Measurements from ENCODE around the gene SEPTIN8.

The SEPTIN8 gene

GRCh38 chr5:132766020-132766805 is 10.8 kb downstream of the SEPTIN8 start:
- TF ChIP-seq USF1 (IDR thresholded peaks at IDR 0.05), result no peak
- TF ChIP-seq CEBPB (IDR thresholded peaks at IDR 0.05), result no peak
- TF ChIP-seq ZBTB7A (IDR thresholded peaks at IDR 0.05; ENCODE audit: low read depth), result no peak
- TF ChIP-seq MAX (IDR thresholded peaks at IDR 0.05), result no peak
- no peak for TF ChIP-seq TAF1 (IDR thresholded peaks at IDR 0.05; ENCODE audit: low read depth)
- no peak for TF ChIP-seq RAD21 (IDR thresholded peaks at IDR 0.05; ENCODE audit: low read depth)
- no peak for TF ChIP-seq REST (IDR thresholded peaks at IDR 0.05; ENCODE audit: low read depth)
- no peak for TF ChIP-seq EGR1 (IDR thresholded peaks at IDR 0.05)
- TF ChIP-seq CREB1 (IDR thresholded peaks at IDR 0.05; ENCODE audit: low read depth), result no peak
- no peak for TF ChIP-seq YY1 (IDR thresholded peaks at IDR 0.05; ENCODE audit: low read depth)
- TF ChIP-seq NFIC (IDR thresholded peaks at IDR 0.05), result no peak
- no peak for TF ChIP-seq FOXM1 (IDR thresholded peaks at IDR 0.05; ENCODE audit: borderline replicate concordance, low read depth)
- no peak for TF ChIP-seq TEAD4 (IDR thresholded peaks at IDR 0.05)

- TF ChIP-seq RAD21 (IDR thresholded peaks at IDR 0.05; ENCODE audit: low read depth) (no peak), REST (IDR thresholded peaks at IDR 0.05; ENCODE audit: low read depth) (no peak), NFIC (IDR thresholded peaks at IDR 0.05) (no peak), EP300 (IDR thresholded peaks at IDR 0.05; ENCODE audit: borderline replicate concordance) (no peak), CREB1 (IDR thresholded peaks at IDR 0.05; ENCODE audit: low read depth) (no peak), MAX (IDR thresholded peaks at IDR 0.05) (no peak), USF1 (IDR thresholded peaks at IDR 0.05) (no peak), CEBPB (IDR thresholded peaks at IDR 0.05) (no peak), ZBTB7A (IDR thresholded peaks at IDR 0.05; ENCODE audit: low read depth) (no peak), EGR1 (IDR thresholded peaks at IDR 0.05) (no peak), YY1 (IDR thresholded peaks at IDR 0.05; ENCODE audit: low read depth) (no peak), TCF12 (IDR thresholded peaks at IDR 0.05; ENCODE audit: low read depth) (no peak), TAF1 (IDR thresholded peaks at IDR 0.05; ENCODE audit: low read depth) (no peak), FOXM1 (IDR thresholded peaks at IDR 0.05; ENCODE audit: borderline replicate concordance, low read depth) (no peak), TEAD4 (IDR thresholded peaks at IDR 0.05) (no peak)
These were observed 11.6 kb downstream of the SEPTIN8 start for GRCh38 chr5:132765311-132766019.

- TF ChIP-seq RAD21 (IDR thresholded peaks at IDR 0.05; ENCODE audit: low read depth) (no peak), EP300 (IDR thresholded peaks at IDR 0.05; ENCODE audit: borderline replicate concordance) (no peak), YY1 (IDR thresholded peaks at IDR 0.05; ENCODE audit: low read depth) (no peak), CREB1 (IDR thresholded peaks at IDR 0.05; ENCODE audit: low read depth) (no peak), NFIC (IDR thresholded peaks at IDR 0.05) (no peak), REST (IDR thresholded peaks at IDR 0.05; ENCODE audit: low read depth) (no peak), TAF1 (IDR thresholded peaks at IDR 0.05; ENCODE audit: low read depth) (no peak), MAX (IDR thresholded peaks at IDR 0.05) (no peak), TCF12 (IDR thresholded peaks at IDR 0.05; ENCODE audit: low read depth) (no peak), EGR1 (IDR thresholded peaks at IDR 0.05) (no peak), CEBPB (IDR thresholded peaks at IDR 0.05) (no peak)
These were observed 12.3 kb downstream of the SEPTIN8 start for GRCh38 chr5:132764671-132765238.

Data from Ishikawa (cell line).